NCI-H146 treated with DMSO at 0.1 percent for 48 hours (cell line): ENCODE results near the gene MOCS1.

Experiments used
- DNase-seq: peaks from one replicate; lab custom pipeline; 2025; ENCODE audit not compliant: unreplicated experiment; lab: John Stamatoyannopoulos, UW

MOCS1 gene

GRCh38 chr6:39881851-39882530 is 52.3 kb downstream of the MOCS1 start:
- no peak for DNase-seq

GRCh38 chr6:39880594-39880993 is 53.7 kb downstream of the MOCS1 start:
- peak; percentile 20 for DNase-seq

GRCh38 chr6:39879535-39879934 is 54.7 kb downstream of the MOCS1 start:
- DNase-seq, result no peak

GRCh38 chr6:39876826-39877225 is 57.4 kb downstream of the MOCS1 start:
- no peak for DNase-seq

GRCh38 chr6:39876111-39876510 is 58.2 kb downstream of the MOCS1 start:
- DNase-seq, result no peak

GRCh38 chr6:39873439-39873838 is 60.8 kb downstream of the MOCS1 start:
- DNase-seq, result no peak

- DNase-seq, result no peak
Measured at GRCh38 chr6:39870950-39871349, 63.3 kb downstream of the MOCS1 start.

GRCh38 chr6:39867592-39867991 is 66.7 kb downstream of the MOCS1 start:
- no peak for DNase-seq

GRCh38 chr6:39865011-39865888 is 69.0 kb downstream of the MOCS1 start:
- peak; percentile 36 for DNase-seq

GRCh38 chr6:39861663-39862062 is 72.6 kb downstream of the MOCS1 start:
- no peak for DNase-seq

GRCh38 chr6:39859025-39859424 is 75.2 kb downstream of the MOCS1 start:
- DNase-seq, result no peak

GRCh38 chr6:39855356-39855995 is 78.8 kb downstream of the MOCS1 start:
- DNase-seq, result no peak
